ENCODE results near the gene GABRG1.

GABRG1 gene

GRCh38 chr4:46123913-46124755, at the start of gene GABRG1:
TSS of gene GABRG1 (minus strand) at chr4:46124054. CDS start at chr4:46123913, 141 bp downstream.
- DNase-seq (ENCODE audit: low read depth), result no peak

- no peak for DNase-seq (ENCODE audit: low read depth)
These were observed 23.1 kb upstream of the GABRG1 start for GRCh38 chr4:46146993-46147392.

- no peak for DNase-seq (ENCODE audit: low read depth)
These were observed 7.7 kb upstream of the GABRG1 start for GRCh38 chr4:46131498-46132057.

DNA sequence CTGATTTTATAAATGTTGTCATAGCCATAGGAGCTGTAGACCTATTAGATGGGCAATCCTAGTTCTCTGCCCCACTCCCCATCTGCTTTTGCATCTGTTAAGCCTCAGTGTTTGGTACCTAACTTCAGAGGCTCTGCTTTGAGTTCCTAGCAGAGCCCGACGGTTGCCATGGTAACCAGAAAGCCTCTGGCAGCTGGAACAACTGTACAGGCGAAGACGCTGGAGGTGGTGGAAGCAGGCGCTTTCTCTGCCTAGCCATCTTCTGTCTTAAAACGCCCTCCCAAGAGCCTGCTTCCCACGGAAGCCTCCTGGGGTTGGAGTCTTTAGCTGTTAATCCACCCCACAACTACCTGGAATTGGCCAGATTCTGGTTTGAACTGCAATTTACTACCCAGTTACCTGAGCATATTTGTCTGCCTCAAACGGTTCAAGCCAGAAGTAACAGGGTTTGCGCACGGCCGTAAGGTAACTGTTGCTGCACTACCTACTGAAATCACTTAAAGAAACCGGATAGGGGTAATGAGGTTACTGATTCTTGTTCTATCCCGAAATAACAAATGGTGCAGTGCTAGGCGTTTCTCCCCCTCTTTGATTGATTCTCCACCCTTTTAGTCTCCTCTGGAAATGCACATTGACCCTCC, 1.0 kb upstream of the GABRG1 start:
- no peak for DNase-seq (ENCODE audit: low read depth)

GRCh38 chr4:46081674-46082073, 42.2 kb downstream of the GABRG1 start:
- DNase-seq (ENCODE audit: low read depth), result no peak

- no peak for DNase-seq (ENCODE audit: low read depth)
These were observed 42.6 kb downstream of the GABRG1 start for GRCh38 chr4:46081248-46081647.

- DNase-seq (ENCODE audit: low read depth), result no peak
These were observed 50.1 kb downstream of the GABRG1 start for GRCh38 chr4:46073778-46074177.

- no peak for DNase-seq (ENCODE audit: low read depth)
These were observed 72.5 kb downstream of the GABRG1 start for GRCh38 chr4:46051392-46051791.

- DNase-seq (ENCODE audit: low read depth), result no peak
These were observed 91.8 kb downstream of the GABRG1 start for GRCh38 chr4:46032056-46032455.

DNA sequence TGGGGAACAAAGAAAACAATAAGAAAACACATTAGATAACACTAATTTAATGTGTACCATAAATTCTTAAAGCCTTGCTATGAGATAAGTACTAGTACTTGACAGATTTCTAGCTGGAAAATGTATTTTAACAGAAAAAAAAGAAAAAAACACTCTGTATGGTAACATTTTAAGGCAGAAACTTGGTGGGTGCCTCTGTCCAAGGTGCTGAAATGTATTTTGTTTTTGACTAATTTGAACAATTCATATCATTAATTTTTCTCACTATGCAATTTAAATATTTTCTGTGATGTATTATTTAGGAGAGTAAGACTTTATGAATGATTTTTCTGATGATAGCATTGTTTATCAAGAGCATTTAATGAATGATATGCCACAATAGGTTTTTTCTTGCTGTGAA, 107.5 kb downstream of the GABRG1 start:
- DNase-seq (ENCODE audit: low read depth), result no peak

- no peak for DNase-seq (ENCODE audit: low read depth)
These were observed 131.1 kb downstream of the GABRG1 start for GRCh38 chr4:45992728-45993127.

GRCh38 chr4:45989775-45990174, 134.1 kb downstream of the GABRG1 start:
- no peak for DNase-seq (ENCODE audit: low read depth)

DNA sequence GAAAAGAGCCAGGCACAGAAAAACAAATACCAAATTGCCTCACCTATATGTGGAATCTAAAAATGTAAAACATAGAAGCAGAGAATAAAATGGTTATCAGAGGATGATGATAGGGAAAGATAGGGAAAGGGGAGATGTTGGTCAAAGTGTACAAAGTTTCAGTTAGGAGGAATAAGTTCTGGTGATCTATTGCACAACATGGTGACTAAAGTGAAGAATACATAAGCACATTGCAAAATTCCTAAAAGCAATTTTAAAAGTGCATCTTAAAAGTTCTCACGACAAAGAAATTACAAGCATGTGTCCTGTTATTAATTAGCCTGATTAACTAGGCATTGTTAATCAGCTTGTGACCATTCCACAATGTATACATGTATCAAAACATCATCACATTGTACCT, 136.0 kb downstream of the GABRG1 start:
- DNase-seq (ENCODE audit: low read depth), result no peak
